AG04449 (cell line): ENCODE results near the gene ZNF491.
"Not testable (repeated sequence)": the region's sequence is repeated elsewhere in the genome, so short reads cannot be mapped to it uniquely, and the experiment has no call there.

Source experiments
- CTCF ChIA-PET: fragments of 350-600 bp; formaldehyde crosslinking; extraction: SDS; loops from one replicate; lab custom pipeline; 2021; ENCODE audit warnings: antibody characterized with exemption; lab: Yijun Ruan, JAX
- POLR2A ChIA-PET: fragments of 400-600, 350-600 bp; formaldehyde crosslinking; extraction: SDS; loops from one replicate; lab custom pipeline; 2020; ENCODE audit warnings: antibody characterized with exemption, inconsistent platforms; lab: Yijun Ruan, JAX
- DNase-seq: peaks from one replicate; pipeline ENCODE4 v3.0.0-alpha.2; 2010; ENCODE audit warnings: low read depth, low spot score
- H3K4me3 ChIP-seq: 2 replicates; pipeline ENCODE4 v1.5.1; 2011; ENCODE audit warnings: low read depth, mild to moderate bottlenecking, control low read depth, low read length
- TF ChIP-seq, protein P1 (sequence below): IDR thresholded peaks from one replicate; pipeline ENCODE4 v1.5.1; 2011; ENCODE audit warnings: mild to moderate bottlenecking, moderate library complexity, low read length, control low read depth, inconsistent platforms; ENCODE audit not compliant: insufficient read depth; ENCODE audit errors: missing control alignments

The ZNF491 gene

DNA sequence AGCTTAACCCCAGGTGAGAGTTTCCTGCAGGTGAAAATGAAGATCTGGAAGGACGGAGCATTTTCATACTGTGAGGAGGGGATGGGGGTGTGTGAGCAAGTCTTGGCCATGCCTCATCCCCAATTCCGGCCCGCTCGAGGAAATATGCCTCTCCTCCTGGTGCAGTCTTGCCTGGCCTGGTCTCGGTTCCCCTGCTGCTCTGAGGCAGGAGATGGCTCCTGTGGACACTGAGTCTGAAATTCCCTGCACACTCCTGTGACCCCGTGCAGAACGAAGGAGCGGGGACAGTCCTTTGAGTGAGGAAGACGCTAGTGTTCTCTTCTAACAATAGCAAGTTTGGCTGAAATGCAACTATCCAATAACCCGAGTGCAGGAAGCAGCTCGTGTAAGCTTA, 49.9 kb downstream of the ZNF491 start:
- TF ChIP-seq, protein P1, sequence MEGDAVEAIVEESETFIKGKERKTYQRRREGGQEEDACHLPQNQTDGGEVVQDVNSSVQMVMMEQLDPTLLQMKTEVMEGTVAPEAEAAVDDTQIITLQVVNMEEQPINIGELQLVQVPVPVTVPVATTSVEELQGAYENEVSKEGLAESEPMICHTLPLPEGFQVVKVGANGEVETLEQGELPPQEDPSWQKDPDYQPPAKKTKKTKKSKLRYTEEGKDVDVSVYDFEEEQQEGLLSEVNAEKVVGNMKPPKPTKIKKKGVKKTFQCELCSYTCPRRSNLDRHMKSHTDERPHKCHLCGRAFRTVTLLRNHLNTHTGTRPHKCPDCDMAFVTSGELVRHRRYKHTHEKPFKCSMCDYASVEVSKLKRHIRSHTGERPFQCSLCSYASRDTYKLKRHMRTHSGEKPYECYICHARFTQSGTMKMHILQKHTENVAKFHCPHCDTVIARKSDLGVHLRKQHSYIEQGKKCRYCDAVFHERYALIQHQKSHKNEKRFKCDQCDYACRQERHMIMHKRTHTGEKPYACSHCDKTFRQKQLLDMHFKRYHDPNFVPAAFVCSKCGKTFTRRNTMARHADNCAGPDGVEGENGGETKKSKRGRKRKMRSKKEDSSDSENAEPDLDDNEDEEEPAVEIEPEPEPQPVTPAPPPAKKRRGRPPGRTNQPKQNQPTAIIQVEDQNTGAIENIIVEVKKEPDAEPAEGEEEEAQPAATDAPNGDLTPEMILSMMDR: no peak
- no peak for DNase-seq
- ChIA-PET POLR2A (no interaction called here), CTCF (interaction anchor here (1.4 to 2.3 kb wide), 2 partner anchors 36 to 139 kb away, joined by 3 to 7 read pairs; no protein-coding TSS in a partner anchor)
- H3K4me3 ChIP-seq: peak overlapping the region; percentile 78

DNA sequence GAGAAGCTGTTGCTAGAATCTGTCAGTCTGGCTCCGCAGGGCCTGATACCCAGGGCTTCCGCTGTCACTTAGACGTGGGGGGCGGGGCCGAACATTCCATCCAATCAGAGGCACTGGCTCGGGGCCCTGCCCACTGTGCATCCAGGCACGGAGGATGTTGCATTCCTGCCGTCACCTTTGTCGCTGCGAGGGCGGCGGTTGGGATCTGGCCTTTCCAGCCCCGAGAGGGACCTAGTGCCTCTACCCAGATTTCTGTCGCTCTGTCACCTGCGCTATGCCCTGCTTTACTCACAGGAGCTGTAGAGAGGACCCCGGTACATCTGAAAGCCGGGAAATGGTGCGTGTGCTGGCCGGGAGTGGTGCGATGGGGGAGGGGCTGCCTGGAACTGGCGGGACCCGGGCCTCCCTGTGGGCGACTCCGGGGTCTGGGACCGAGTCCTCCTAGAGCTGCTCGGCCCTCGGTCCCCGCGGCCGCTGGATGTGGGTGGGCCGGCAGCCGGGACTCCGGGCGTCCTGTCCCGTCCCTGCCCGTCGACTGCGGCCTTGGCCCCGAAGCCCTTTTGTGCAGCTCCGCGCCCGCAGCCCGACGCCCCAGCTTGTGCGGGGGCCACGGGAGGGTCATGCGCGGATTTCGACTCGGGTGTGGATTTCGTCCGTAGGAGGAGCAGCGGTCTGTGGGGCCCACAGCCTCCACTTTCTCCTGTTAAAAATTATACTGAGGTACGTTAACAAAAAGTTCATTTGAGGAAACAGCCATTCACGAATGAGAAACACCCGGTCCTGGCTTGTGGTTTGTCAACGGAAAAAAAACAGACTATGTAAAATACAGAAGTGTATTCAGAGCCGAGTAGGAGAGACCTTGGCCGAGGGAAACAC, 50.5 kb downstream of the ZNF491 start, which contains the start of gene ZNF439:
TSS of gene ZNF439 (plus strand) at position 133 of the 876 bp plus-strand sequence. CDS start at position 275, 142 bp downstream.
- ChIA-PET POLR2A (no interaction called here), CTCF (interaction anchor here (1.4 to 2.3 kb wide), 2 partner anchors 36 to 139 kb away, joined by 3 to 7 read pairs; no protein-coding TSS in a partner anchor)
- TF ChIP-seq, protein P1: no peak
- peak; percentile 7 for DNase-seq
- peak within 1 kb of the TSS; percentile 78 for H3K4me3 ChIP-seq

DNA sequence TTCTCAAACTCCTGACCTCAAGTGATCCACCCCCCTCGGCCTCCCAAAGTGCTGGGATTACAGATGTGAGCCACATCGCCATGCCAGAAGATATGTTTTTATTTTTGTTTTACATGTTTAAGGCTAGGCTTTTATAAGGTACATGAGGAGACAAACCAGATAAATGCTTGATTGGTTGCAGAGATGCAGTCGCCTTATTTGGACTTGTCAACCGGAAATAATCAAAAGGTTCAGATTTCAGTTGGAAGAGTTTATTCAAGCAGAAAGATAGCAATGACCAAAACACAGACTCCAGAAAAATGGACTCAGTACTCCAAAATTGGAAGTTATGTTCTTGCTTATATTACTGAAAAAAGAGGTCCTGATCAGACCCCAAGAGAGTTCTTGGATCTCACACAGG, 52.0 kb downstream of the ZNF491 start:
- CTCF ChIA-PET: interaction anchor here (1.1 kb wide), 1 partner anchor 290 kb away, joined by 3 read pairs; the partner anchor contains the start of gene ZNF20
- POLR2A ChIA-PET, H3K4me3 ChIP-seq, DNase-seq: not testable (repeated sequence)

DNA sequence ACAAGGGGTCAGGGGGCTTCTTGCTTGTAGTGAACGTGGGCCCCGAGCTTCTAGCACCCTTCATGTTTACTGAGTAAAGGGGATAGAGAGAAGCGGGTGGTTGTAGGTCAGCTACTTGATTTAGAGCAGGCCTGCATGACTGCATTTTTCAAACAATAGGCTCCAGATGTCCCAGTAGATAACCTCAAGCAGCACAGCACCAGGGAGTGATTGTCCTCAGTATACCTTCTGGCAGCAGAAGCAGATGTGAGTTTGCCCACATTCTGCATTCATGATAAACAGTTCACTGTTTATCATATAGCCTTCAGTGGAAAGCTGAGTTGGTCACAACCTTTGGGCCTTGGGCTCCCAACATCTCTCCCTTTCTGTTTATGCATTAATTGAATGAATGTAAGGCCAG, 55.0 kb downstream of the ZNF491 start:
- CTCF ChIA-PET: interaction anchor here (0.9 to 1.0 kb wide), 2 partner anchors 9 to 28 kb away, joined by 3 read pairs; no protein-coding TSS in a partner anchor
- DNase-seq: no peak
- TF ChIP-seq, protein P1: no peak
- POLR2A ChIA-PET: no interaction called here
- H3K4me3 ChIP-seq: no peak overlapping the region

DNA sequence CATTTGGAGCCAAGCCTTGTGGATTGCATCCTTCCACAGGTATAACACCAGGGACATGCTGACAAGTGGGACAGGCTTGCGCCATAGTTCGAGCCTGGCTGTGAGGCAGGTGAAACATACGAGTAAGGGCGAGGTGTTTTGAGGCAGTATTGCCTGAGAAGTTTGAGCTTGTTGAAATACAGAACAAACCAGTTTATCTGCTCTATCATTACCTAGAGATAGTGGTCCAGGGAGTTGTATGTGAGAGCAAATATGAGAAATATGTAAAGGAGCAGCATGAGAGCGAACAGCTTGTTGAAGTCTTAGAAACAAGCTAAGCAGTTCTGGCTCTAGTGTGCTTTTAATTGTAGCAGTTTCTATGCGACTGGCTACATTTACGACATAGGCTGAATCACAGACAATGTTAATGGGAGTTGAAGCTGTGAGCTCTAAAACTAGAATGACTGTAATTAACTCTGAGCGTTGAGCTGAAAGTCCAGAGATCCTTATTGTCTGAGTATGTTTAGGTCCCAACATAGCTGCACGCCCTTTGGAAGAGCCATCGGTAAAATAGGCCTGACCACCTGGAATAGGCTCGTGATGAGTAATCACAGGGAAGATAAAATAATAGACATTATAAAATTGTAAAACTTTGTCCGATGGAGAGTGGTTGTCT, 58.4 kb downstream of the ZNF491 start:
- CTCF ChIA-PET: interaction anchor here (1.0 to 2.2 kb wide), 3 partner anchors 9 to 60 kb away, joined by 4 to 8 read pairs (median 5); no protein-coding TSS in a partner anchor
- H3K4me3 ChIP-seq: no peak overlapping the region
- no peak for DNase-seq
- POLR2A ChIA-PET: no interaction called here
- TF ChIP-seq, protein P1: no peak
